A549 (cell line): ENCODE data around the gene COL24A1. TPM values are rescaled to one million over a fixed set of nuclear protein-coding genes. Genes with fewer than 3 reads are reported as not detected.

ENCODE experiments used
- ATAC-seq, 2 experiments: fragments of 200-7000 bp in 1 of 2; fragments of >200 bp in 1 of 2; cut with Nextera tagmentation in 1 of 2; cut with Tn5 transposase in 1 of 2; 3 replicates each; pipeline versions ENCODE4 v1.8.0 to v1.9.1; 2018 to 2020; ENCODE audit warnings: mild to moderate bottlenecking in 1 of 2, moderate library complexity in 1 of 2
- CTCF ChIA-PET: fragments of 300-600 bp; sonication (Branson Sonifier 250); formaldehyde crosslinking; extraction: SDS; loops from one replicate; lab custom pipeline; 2021; ENCODE audit warnings: antibody characterized with exemption, inconsistent platforms; lab: Yijun Ruan, JAX
- POLR2A ChIA-PET: fragments of 350-600 bp; formaldehyde crosslinking; extraction: SDS; loops from one replicate; lab custom pipeline; 2021; ENCODE audit warnings: antibody characterized with exemption, inconsistent platforms; lab: Yijun Ruan, JAX
- DNase-seq, 2 experiments: peaks; one replicate each; pipeline versions ENCODE4 v3.0.0 to v3.0.0-alpha.2; 2011 to 2016; ENCODE audit warnings: low read depth in 1 of 2, low spot score in 1 of 2
- FAIRE-seq: peaks from 2 replicates; lab custom pipeline; 2011; peaks lifted over from hg19 to GRCh38; lab: Jason Lieb, UNC
- H3K27ac ChIP-seq, 2 experiments: fragments of >200 bp; sonication (Bioruptor Twin); formaldehyde crosslinking; 3 replicates each; pipeline ENCODE4 v1.5.1; 2016 to 2017
- H3K4me1 ChIP-seq: fragments of >200 bp; sonication (Bioruptor Twin); formaldehyde crosslinking; 3 replicates; pipeline ENCODE4 v1.6.1; 2016
- H3K4me2 ChIP-seq: fragments of >200 bp; sonication (Bioruptor Twin); formaldehyde crosslinking; 3 replicates; pipeline ENCODE4 v1.6.1; 2016
- H3K4me3 ChIP-seq: fragments of >200 bp; sonication (Bioruptor Twin); formaldehyde crosslinking; 3 replicates; pipeline ENCODE4 v1.5.1; 2016
- H3K9me3 ChIP-seq: fragments of >200 bp; sonication (Bioruptor Twin); formaldehyde crosslinking; 3 replicates; pipeline ENCODE4 v1.6.1; 2016
- BHLHE40 ChIP-seq: IDR thresholded peaks from 2 replicates; pipeline ENCODE4 v1.6.1; 2012; ENCODE audit warnings: low read depth, low read length, inconsistent platforms
- CEBPB ChIP-seq, 2 experiments: fragments of >200 bp in 1 of 2; sonication (Bioruptor Twin) in 1 of 2; formaldehyde crosslinking in 1 of 2; IDR thresholded peaks; 2 replicates each; pipeline ENCODE4 v1.6.1; 2012 to 2016
- CTCF ChIP-seq: fragments of >200 bp; sonication (Bioruptor Twin); formaldehyde crosslinking; IDR thresholded peaks from 3 replicates; pipeline ENCODE4 v1.5.1; 2016
- ESRRA ChIP-seq: fragments of 150-350 bp; IDR thresholded peaks from 2 replicates; pipeline ENCODE4 v1.6.1; 2014; ENCODE audit warnings: mild to moderate bottlenecking, low read length, borderline replicate concordance
- FOSB ChIP-seq: fragments of 250-450 bp; sonication (Bioruptor Pico); IDR thresholded peaks from 2 replicates; pipeline ENCODE4 v1.5.0; 2020; ENCODE audit warnings: mild to moderate bottlenecking, moderate library complexity
- FOXS1 ChIP-seq: fragments of 250-450 bp; sonication (Bioruptor Pico); IDR thresholded peaks from 2 replicates; pipeline ENCODE4 v1.5.0; 2020; ENCODE audit warnings: mild to moderate bottlenecking, moderate library complexity
- GATA3 ChIP-seq: IDR thresholded peaks from 2 replicates; pipeline ENCODE4 v1.6.1; 2012; ENCODE audit warnings: borderline replicate concordance
- HOXB13 ChIP-seq: fragments of 250-450 bp; sonication (Bioruptor Pico); IDR thresholded peaks from 2 replicates; pipeline ENCODE4 v1.5.0; 2020; ENCODE audit warnings: low read depth, mild to moderate bottlenecking, moderate library complexity
- HOXB5 ChIP-seq: fragments of 250-450 bp; sonication (Bioruptor Pico); IDR thresholded peaks from 2 replicates; pipeline ENCODE4 v1.5.0; 2020; ENCODE audit warnings: mild to moderate bottlenecking, moderate library complexity
- JUN ChIP-seq, 2 experiments: fragments of >200 bp; sonication (Bioruptor Twin); formaldehyde crosslinking; IDR thresholded peaks; 2 replicates in 1 of 2; 3 replicates in 1 of 2; pipeline ENCODE4 v1.6.1; 2016 to 2017
- KDM1A ChIP-seq: fragments of 200-600 bp; sonication (generic); IDR thresholded peaks from 2 replicates; pipeline ENCODE4 v1.6.1; 2016; ENCODE audit warnings: low read depth, mild to moderate bottlenecking
- KDM5A ChIP-seq: fragments of 200-600 bp; sonication (generic); IDR thresholded peaks from 2 replicates; pipeline ENCODE4 v1.6.1; 2016; ENCODE audit warnings: antibody characterized with exemption, mild to moderate bottlenecking
- MYC ChIP-seq: IDR thresholded peaks from 2 replicates; pipeline ENCODE4 v1.6.1; 2012; ENCODE audit warnings: mild to moderate bottlenecking, inconsistent platforms, low read length, improper control_type of control experiment, borderline replicate concordance
- NR3C1 ChIP-seq: fragments of >200 bp; sonication (Bioruptor Twin); formaldehyde crosslinking; IDR thresholded peaks from 3 replicates; pipeline ENCODE4 v1.6.1; 2017
- PBX3 ChIP-seq: IDR thresholded peaks from 2 replicates; pipeline ENCODE4 v1.6.1; 2012
- POLR2AphosphoS2 ChIP-seq: conservative IDR thresholded peaks from 2 replicates; pipeline ENCODE4 v1.6.1; 2012; ENCODE audit warnings: low read length, improper control_type of control experiment, inconsistent platforms
- RAD21 ChIP-seq, 2 experiments: fragments of >200 bp in 1 of 2; sonication (Bioruptor Twin) in 1 of 2; formaldehyde crosslinking in 1 of 2; IDR thresholded peaks in 1 of 2; conservative IDR thresholded peaks in 1 of 2; 2 replicates in 1 of 2; 3 replicates in 1 of 2; pipeline ENCODE4 v1.6.1; 2012 to 2018; ENCODE audit warnings: inconsistent platforms in 1 of 2
- RARB ChIP-seq: fragments of 250-450 bp; sonication (Bioruptor Pico); IDR thresholded peaks from 2 replicates; pipeline ENCODE4 v1.8.0; 2021; ENCODE audit warnings: mild to moderate bottlenecking, moderate library complexity
- SMC3 ChIP-seq: fragments of >200 bp; sonication (Bioruptor Twin); formaldehyde crosslinking; IDR thresholded peaks from 3 replicates; pipeline ENCODE4 v1.6.1; 2018; ENCODE audit warnings: inconsistent platforms
- TFCP2L1 ChIP-seq: fragments of 250-450 bp; sonication (Bioruptor Pico); IDR thresholded peaks from 2 replicates; pipeline ENCODE4 v1.5.0; 2021; ENCODE audit warnings: mild to moderate bottlenecking
- ZFP36 ChIP-seq: fragments of 450-650 bp; IDR thresholded peaks from 2 replicates; pipeline ENCODE4 v1.6.1; 2014; ENCODE audit warnings: borderline replicate concordance; ENCODE audit not compliant: partially characterized antibody
- ZNF302 ChIP-seq: fragments of 250-450 bp; sonication (Bioruptor Pico); IDR thresholded peaks from 2 replicates; pipeline ENCODE4 v1.9.0; 2021; ENCODE audit warnings: inconsistent platforms, mild to moderate bottlenecking, moderate library complexity
- ZSCAN20 ChIP-seq: fragments of 250-450 bp; sonication (Bioruptor Pico); IDR thresholded peaks from 2 replicates; pipeline ENCODE4 v1.8.0; 2022; ENCODE audit warnings: mild to moderate bottlenecking, moderate library complexity
- WGBS: methylation state at CpG from one replicate; pipeline ENCODE4 v1.1.6; 2017; ENCODE audit errors: missing lambda C conversion rate; 5-methylcytosine and 5-hydroxymethylcytosine counted together
- polyA plus RNA-seq, 4 experiments: library from polyadenylated mRNA; depleted of rRNA in 3 of 4; stranded (reverse); fragments of >200 nt; fragmentation: RNase III in 1 of 4; extraction: RNeasy Plus Mini Kit Qiagen cat#74134 plus additional on column Dnase treatment in 1 of 4; gene quantifications; 2 replicates in 3 of 4; 3 replicates in 1 of 4; pipeline ENCODE4 v1.2.3, GENCODE V29; 2011 to 2017
- TF ChIP-seq, protein P1 (sequence below): IDR thresholded peaks from 2 replicates; pipeline ENCODE4 v1.6.1; 2012
- TF ChIP-seq, protein P2 (sequence below): IDR thresholded peaks from 2 replicates; pipeline ENCODE4 v1.6.1; 2012; ENCODE audit warnings: low read depth, borderline replicate concordance

The COL24A1 gene
- polyA plus RNA-seq, 2 of the 4 experiments (the other 2 are of a cell fraction) = 0.03 to 0.13 TPM

- 78% methylated on average over 2 of the region's 2 CpGs for WGBS
- TF ChIP-seq CEBPB (IDR thresholded peaks at IDR 0.05) (no peak), BHLHE40 (no peak)
- Histone ChIP-seq H3K4me2 (no peak overlapping the region), H3K27ac (no peak overlapping the region), H3K9me3 (no peaks in the 10 kb centered on the region), H3K4me3 (no peak overlapping the region), H3K4me1 (no peaks in the 10 kb centered on the region)
- CTCF ChIA-PET = no interaction called here
- FAIRE-seq = no peak
- no peak for DNase-seq
- no peak for ATAC-seq
- POLR2A ChIA-PET = no interaction called here
These were observed 221.3 kb downstream of the COL24A1 start for GRCh38 chr1:85935234-85935633.

GRCh38 chr1:85934516-85934915 is 222.1 kb downstream of the COL24A1 start:
- ATAC-seq = no peak
- H3K4me3 ChIP-seq = no peak overlapping the region
- POLR2A ChIA-PET = no interaction called here
- CTCF ChIA-PET = no interaction called here
- H3K4me1 ChIP-seq = no peaks in the 10 kb centered on the region
- TF ChIP-seq ESRRA = no peak
- no peak for TF ChIP-seq KDM1A
- TF ChIP-seq GATA3 = no peak
- no peak for TF ChIP-seq SMC3
- TF ChIP-seq HOXB13 (CRISPR knock-in tag) = no peak
- TF ChIP-seq MYC = no peak
- TF ChIP-seq, all 56 proteins: peak for 0
- no peak for FAIRE-seq
- Histone ChIP-seq H3K9me3 (no peaks in the 10 kb centered on the region), H3K27ac (no peak overlapping the region), H3K4me2 (no peak overlapping the region)
- DNase-seq = no peak

DNA sequence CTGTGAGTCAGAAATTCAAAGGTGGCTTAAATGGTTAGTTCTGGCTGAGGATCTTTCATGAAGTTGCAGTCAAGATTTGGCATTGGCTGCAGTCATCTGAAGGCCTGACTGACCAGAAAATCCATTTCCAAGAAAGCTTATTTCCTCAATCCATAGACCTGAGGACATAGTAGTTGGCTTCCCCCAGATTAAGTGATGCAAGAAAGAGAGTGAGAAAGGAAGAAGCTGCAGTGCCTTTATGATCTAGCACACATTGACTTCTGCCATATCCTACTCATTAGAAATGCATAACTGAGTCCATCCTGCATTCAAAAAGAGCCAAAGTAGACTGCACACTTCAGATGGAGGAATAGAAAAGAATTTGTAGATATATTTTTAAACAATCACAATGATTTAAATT is 222.6 kb downstream of the COL24A1 start:
- ChIA-PET CTCF (no interaction called here), POLR2A (no interaction called here)
- H3K9me3 ChIP-seq = no peaks in the 10 kb centered on the region
- no peak overlapping the region for H3K4me3 ChIP-seq
- TF ChIP-seq ZNF302 (CRISPR knock-in tag) (no peak), TFCP2L1 (CRISPR knock-in tag) (no peak), FOSB (CRISPR knock-in tag) (no peak), RARB (CRISPR knock-in tag) (no peak), JUN (IDR thresholded peaks at IDR 0.05) (no peak), FOXS1 (no peak), HOXB5 (no peak), PBX3 (no peak), ZFP36 (no peak), NR3C1 (no peak)
- ATAC-seq (no peak), FAIRE-seq (no peak), DNase-seq (no peak)
- H3K4me1 ChIP-seq = no peaks in the 10 kb centered on the region
- no peak overlapping the region for H3K4me2 ChIP-seq
- no peak overlapping the region for H3K27ac ChIP-seq

DNA sequence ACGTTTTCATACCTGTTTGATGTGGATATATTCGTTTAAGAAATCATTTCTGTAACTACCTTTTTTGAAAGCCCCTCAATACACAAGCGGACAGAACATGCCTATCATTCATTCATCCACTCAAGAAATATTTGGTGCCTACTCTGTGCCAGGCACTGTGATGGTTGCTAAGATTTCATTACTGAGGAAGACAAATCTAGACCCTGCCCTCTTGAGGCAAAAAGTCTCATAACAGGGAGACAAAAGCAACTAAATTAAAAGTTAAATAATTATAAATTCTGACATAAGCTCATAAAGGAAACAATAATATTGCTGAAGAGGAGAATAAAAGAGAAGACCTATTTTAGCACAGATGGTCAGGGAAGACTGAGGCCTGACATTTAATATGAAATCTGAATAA is 244.8 kb downstream of the COL24A1 start:
- DNase-seq = peak in 1 of 2 experiments; percentile 3
- no peaks in the 10 kb centered on the region for H3K4me1 ChIP-seq

More for the DNA sequence above, 244.8 kb downstream of the COL24A1 start:
- POLR2A ChIA-PET = no interaction called here
- CTCF ChIA-PET = interaction anchor here (0.7 to 1.8 kb wide), 4 partner anchors 15 to 199 kb away, joined by 3 to 4 read pairs (median 4); no protein-coding TSS in a partner anchor
- 51% methylated on average over 3 of the region's 3 CpGs for WGBS
- ATAC-seq (no peak), FAIRE-seq (no peak)
- Histone ChIP-seq H3K4me2 (no peak overlapping the region), H3K27ac (no peak overlapping the region)
- no peak for TF ChIP-seq KDM1A
- no peak for TF ChIP-seq CEBPB (IDR thresholded peaks at IDR 0.05)
- TF ChIP-seq POLR2AphosphoS2 = no peak
- TF ChIP-seq SMC3 = 0 out of 3 replicates have a peak, but pooled peaks have one; percentile 22
- no peak for TF ChIP-seq ESRRA
- TF ChIP-seq CTCF = peak; percentile 38; the same call in 1 of the 3 replicates
- no peak for TF ChIP-seq HOXB13 (CRISPR knock-in tag)
- TF ChIP-seq, protein P1, sequence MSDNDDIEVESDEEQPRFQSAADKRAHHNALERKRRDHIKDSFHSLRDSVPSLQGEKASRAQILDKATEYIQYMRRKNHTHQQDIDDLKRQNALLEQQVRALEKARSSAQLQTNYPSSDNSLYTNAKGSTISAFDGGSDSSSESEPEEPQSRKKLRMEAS = no peak
- TF ChIP-seq MYC = no peak
- no peak for TF ChIP-seq FOSB (CRISPR knock-in tag)
- TF ChIP-seq ZSCAN20 = no peak
- peak; percentile 33 to 35; a peak in 2 of 5 replicates for TF ChIP-seq RAD21 (conservative IDR thresholded peaks at IDR 0.05 in 1 of 2, IDR thresholded peaks at IDR 0.05 in 1 of 2)
- TF ChIP-seq KDM5A = no peak
- TF ChIP-seq, protein P2, sequence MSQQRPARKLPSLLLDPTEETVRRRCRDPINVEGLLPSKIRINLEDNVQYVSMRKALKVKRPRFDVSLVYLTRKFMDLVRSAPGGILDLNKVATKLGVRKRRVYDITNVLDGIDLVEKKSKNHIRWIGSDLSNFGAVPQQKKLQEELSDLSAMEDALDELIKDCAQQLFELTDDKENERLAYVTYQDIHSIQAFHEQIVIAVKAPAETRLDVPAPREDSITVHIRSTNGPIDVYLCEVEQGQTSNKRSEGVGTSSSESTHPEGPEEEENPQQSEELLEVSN = no peak
- TF ChIP-seq, all 56 proteins: peak for 3
- Histone ChIP-seq H3K4me3 (no peak overlapping the region), H3K9me3 (no peaks in the 10 kb centered on the region)
